Kidney capillary endothelial cell (primary cell): ENCODE measurements around the gene LANCL1.
"Not testable (repeated sequence)": the region's sequence is repeated elsewhere in the genome, so short reads cannot be mapped to it uniquely, and the experiment has no call there.

Experiments
- DNase-seq: peaks from one replicate; pipeline ENCODE4 v3.0.0-alpha.2; 2018; ENCODE audit warnings: low spot score

The LANCL1 gene

DNA sequence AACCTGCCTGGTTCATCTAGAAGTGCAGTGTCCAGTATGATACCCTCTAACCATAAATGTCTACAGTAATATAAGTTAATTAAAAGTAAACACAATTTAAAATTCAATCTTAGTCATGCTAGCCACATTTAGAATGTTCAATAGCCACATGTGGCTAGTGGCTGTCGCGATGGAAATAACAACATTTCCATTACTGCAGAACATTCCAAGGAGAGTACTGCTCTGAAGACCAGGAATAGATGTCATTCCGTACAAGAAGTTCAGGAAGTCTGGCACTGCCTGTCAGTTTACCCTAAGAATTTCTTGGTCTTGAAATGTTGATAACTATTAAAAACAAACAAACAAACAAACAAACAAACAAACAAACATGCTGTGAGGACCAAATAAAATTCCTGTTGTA lies 17.2 kb downstream of the LANCL1 start:
- no peak for DNase-seq

GRCh38 chr2:210458395-210458794 lies 18.2 kb downstream of the LANCL1 start:
- DNase-seq, result no peak

DNA sequence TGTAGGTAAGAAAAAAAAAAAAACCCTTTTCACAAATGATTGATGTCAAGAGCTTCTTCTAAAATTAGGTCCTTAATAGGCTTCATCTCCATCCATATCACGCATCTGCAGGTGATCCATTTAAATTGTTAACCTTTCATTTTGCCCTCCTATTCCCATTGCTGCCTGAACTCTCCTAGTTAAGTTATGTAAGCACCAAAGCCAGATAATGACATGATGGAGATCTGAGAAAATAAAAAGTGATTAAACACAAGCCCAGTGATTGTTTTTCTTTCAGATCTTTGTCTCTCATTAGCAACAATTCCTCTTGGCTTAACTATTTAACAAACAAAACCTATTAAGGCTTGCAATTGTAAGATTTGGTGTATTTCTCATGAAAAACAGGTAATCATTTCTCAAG lies 20.0 kb downstream of the LANCL1 start:
- no peak for DNase-seq

- DNase-seq, result no peak
These were observed 22.2 kb downstream of the LANCL1 start for GRCh38 chr2:210454336-210454735.

- no peak for DNase-seq
These were observed 24.4 kb downstream of the LANCL1 start for GRCh38 chr2:210452194-210452593.

- not testable (repeated sequence) for DNase-seq
These were observed 25.6 kb downstream of the LANCL1 start for GRCh38 chr2:210450942-210451341.

DNA sequence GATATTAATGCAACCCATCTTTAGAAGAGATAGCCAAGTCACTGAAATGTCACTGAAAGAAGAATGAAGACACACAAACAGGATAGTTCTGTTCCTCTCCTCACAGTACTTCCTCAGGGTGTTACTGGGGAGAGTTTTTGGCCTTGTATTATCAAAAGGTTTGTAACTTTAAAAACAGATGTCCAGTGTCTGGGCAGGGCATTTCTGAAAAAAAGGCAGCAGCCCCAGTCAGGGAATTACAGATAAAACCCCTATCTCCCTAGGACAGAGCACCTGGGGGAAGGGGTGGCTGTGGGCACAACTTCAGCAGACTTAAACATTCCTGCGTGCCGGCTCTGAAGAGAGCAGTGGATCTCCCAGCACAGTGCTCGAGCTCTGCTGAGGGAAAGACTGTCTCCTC lies 30.8 kb downstream of the LANCL1 start:
- DNase-seq, result no peak

DNA sequence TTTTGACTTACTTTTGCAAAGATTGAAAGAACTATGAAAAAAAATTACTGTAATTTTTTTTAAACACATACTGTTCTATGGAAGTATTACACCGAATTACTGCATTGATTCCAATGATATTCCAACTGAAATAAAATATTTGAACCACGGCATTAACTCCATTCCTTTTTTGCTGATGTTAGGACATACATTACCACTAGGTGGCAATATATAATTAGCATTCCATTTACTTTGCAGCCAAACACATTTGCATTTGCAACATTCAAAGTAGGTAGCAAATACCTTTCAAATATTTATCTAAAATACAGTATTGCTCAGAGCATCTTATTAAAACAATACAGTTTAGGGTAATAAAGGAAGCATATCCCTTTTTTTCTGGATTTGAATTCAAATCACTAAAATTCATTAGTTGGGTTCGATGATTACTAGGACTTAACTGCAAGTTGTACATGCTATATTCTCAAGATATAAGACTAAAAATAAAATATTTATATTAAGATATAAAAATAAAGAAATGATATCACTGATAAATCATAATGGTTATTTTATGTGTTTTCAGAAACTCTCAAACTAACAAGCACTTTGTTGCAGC lies 31.3 kb downstream of the LANCL1 start:
- peak; percentile 48 for DNase-seq

DNA sequence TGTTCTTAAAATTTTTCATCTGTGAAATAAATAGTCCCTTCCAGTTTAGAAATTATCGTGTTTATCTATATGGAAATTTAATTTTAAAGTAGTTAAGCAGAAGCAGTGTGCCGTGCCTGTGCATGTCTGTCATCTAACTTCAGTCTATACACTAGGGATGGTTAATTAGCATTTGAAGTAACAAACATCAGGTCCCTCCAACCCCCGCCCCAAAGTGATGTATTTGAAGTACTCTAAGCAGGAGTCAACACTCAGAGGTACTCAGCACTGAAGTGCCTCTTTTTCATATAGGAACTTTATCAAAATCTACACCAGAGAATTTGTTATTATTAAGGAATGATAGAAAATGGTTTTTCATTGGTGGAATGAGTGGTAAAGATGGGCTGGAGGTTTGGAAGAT lies 33.0 kb downstream of the LANCL1 start:
- no peak for DNase-seq

- no peak for DNase-seq
These were observed 33.7 kb downstream of the LANCL1 start for GRCh38 chr2:210442878-210443277.

- no peak for DNase-seq
These were observed 34.1 kb downstream of the LANCL1 start for GRCh38 chr2:210442457-210442856.

DNA sequence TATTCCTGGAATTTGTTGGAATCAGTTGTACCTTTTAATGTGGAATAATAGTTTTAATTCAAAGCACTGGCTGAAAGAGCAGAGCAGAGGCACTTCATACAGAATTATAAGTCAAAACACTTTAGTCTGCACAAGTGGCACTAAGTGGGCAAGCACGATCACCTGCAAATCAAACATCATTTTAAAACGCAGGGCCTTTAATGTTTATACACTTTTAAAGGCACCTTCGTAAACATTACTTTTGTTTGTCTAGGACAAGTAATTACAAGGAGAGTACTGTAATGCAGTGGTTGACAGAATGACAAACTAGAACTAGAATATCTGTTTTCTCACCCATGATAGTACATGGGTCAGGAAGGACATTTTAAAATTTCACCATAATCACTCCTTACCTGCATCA lies 36.4 kb downstream of the LANCL1 start:
- DNase-seq, result no peak

DNA sequence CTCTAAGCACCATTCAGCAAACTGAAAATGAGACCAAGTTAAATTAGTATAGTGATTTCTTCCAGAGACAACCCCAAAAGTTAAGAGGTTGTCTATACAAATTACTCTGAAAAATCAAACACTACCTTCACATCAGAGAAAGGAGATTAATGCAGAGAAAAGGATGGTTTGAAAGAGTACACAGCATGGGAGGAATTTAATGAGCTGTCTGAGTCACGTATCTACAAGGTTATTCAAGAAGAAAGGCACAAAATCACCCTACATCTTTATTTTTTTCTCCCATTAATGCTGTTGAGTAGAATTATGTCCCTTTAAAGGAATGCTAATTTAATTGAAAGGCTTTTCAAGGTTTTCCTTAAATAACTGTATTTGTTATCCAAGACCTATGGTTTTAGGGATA lies 41.1 kb downstream of the LANCL1 start:
- DNase-seq, result no peak

DNA sequence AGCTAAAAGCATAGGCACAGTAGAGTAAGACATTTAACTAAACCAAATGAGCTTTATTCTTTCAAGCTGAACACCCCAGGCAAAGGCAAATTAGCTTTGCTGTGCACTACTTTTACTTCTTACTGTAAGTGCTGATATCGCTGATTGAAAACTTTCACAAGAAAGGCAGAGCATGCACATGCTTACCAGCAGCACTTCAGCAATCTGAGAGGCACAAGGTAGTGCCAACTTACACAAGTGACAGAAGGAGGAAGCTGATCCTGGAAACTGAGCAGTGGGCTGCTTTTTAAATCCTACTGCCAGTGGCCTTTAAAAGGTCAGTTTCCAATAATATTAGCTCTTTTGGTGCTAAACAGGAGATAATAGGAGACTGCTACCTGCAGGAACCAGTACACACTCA lies 43.9 kb downstream of the LANCL1 start:
- no peak for DNase-seq

GRCh38 chr2:210429403-210430137 lies 47.0 kb downstream of the LANCL1 start:
- DNase-seq, result no peak

DNA sequence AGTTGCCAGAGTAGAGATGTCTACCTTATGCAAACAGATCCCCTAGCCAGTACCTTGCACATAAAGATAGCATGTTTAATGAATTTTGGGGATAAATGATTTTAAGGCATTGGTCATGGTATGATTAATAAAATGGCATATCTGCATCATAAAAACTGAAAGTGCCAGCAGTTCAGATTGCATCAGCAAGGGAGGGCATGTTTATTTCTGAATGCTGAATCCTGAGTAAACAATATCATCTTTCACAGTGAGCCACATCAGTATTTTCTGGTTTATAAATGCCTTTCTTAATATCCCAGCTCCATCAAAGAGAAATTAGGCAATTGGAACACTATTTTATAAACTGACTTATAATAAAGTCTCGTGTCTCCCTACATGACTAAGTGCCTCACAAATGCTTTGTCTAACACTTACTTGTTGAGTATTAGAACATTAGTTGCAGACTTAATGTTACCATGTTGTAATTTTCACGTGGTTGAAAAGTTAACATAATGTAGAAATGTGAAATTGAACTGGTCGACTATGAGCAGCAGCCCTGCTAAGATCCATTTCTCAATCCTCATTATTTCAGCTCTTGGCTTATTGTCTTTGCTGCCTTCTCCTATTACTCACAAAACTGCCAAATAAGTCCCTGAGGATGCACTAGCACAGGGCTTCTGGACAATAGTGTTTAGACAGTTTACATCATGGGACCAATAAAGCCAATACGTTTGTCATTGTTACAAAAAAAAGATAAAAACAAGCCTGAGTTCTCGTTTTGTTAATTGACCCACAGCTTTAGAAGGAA lies 48.0 kb downstream of the LANCL1 start:
- DNase-seq, result no peak

DNA sequence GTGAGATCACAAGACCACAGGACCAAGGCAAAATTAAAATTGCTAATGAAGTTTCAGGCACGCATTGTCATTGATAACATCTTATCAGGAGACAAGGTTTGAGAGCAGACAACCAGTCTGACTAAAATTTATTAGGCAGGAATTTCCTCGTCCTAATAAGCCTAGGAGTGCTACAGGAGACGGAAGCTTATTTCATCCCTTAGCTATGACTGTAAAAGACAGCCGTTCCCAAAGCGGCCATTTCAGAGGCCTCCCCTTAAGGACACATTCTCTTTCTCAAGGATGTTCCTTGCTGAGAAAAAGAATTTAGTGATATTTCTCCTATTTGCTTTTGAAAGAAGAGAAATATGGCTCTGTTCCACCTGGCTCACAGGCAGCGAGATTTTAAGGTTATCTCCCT lies 49.2 kb downstream of the LANCL1 start:
- not testable (repeated sequence) for DNase-seq

DNA sequence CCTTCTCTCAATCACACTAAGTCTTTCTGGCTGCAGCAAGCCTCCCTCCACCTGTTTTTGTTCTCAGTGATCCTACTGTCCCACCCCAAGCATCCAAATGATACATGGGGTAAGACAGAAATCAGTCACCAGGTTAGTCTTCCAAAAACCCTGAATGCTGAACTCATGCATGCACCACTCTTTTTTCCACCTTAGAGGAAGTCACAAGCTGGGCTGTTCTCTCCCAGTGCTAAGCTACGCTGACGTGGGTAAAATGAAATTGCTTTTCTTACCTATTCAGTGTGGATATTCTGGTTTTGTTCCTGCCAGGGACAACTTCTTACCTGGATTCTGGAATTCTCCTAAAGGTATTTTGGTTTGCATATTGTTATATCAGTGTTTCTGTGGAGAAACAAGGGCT lies 54.2 kb downstream of the LANCL1 start:
- DNase-seq, result no peak

DNA sequence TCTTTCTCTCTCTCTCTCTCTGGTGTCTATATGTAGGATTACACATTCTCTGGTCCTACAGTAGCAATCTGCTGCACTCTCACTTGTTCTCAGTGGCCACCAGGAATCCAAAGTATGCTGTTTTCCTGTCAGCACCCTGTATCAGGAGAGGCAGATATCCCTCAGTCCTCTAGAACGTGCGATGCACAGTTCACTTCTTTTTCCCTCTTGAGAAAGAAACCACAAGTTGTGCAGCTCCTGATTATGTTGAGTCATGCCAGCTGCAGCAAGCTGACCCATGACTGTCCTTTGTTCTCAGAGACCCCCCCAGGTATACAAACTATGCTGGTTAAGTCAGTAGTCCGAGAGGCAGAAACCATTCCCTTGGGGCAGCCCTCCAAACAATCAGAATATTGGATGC lies 54.6 kb downstream of the LANCL1 start:
- no peak for DNase-seq

- no peak for DNase-seq
These were observed 63.9 kb downstream of the LANCL1 start for GRCh38 chr2:210412660-210413059.

GRCh38 chr2:210410542-210410941 lies 66.0 kb downstream of the LANCL1 start:
- DNase-seq, result no peak

DNA sequence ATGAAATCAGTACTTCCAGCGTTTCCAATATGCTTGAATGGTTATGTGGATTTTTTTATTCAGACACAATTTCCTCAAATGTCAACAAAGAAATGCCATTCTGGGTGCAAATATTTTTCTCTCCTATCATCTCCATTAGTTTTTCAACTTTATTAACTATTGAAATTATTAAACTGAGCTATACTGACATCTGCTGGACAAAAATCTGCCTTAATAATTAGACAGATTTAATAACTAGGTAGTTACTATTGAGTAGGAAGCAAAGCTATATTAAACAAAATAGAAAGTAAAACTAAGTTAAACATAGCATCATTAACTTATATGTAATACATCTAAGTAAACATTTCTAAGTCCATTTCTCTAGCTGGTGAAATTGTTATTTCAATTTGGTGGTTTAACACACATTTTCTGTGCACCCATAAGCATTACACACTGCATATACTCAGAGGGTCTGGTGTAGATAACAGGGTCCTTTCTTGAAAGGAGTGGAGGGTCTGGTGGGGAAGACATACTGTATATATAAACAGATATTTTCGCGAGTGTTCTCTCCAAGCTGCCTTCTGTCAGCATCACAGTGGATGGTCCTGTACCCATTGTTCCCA lies 77.0 kb downstream of the LANCL1 start:
- peak; percentile 22 for DNase-seq

GRCh38 chr2:210392469-210392881 lies 84.1 kb downstream of the LANCL1 start:
- no peak for DNase-seq
